ENCODE measurements around the gene SLC38A6. TPM values are rescaled to one million over a fixed set of nuclear protein-coding genes. Genes with fewer than 3 reads are reported as not detected.

Gene SLC38A6
- total and polyA plus RNA-seq, 10 of the 15 experiments (the other 5 are each of a cell fraction or from before 2014, with no cell fraction given) = 2.0 to 7.0 (median 3.7) TPM

DNA sequence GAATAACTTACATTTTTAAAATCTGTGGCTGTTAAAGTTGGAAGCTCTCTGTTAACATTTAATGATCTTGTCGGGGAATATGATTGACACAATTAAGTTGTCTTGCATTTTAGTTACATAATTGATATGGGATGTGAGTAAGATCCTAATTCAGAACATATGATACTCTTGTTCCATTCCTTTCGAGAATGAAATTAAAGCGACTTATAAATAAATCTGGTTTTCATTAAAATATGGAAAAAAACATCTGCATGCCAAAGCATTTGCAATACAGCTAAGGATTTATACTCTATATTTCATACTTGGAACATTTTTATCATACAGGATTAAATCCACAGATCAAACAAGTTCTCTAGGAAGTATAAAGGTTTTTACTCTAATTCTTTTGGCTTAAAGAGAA is 52.0 kb downstream of the SLC38A6 start (continued):
- TF ChIP-seq, protein P1, sequence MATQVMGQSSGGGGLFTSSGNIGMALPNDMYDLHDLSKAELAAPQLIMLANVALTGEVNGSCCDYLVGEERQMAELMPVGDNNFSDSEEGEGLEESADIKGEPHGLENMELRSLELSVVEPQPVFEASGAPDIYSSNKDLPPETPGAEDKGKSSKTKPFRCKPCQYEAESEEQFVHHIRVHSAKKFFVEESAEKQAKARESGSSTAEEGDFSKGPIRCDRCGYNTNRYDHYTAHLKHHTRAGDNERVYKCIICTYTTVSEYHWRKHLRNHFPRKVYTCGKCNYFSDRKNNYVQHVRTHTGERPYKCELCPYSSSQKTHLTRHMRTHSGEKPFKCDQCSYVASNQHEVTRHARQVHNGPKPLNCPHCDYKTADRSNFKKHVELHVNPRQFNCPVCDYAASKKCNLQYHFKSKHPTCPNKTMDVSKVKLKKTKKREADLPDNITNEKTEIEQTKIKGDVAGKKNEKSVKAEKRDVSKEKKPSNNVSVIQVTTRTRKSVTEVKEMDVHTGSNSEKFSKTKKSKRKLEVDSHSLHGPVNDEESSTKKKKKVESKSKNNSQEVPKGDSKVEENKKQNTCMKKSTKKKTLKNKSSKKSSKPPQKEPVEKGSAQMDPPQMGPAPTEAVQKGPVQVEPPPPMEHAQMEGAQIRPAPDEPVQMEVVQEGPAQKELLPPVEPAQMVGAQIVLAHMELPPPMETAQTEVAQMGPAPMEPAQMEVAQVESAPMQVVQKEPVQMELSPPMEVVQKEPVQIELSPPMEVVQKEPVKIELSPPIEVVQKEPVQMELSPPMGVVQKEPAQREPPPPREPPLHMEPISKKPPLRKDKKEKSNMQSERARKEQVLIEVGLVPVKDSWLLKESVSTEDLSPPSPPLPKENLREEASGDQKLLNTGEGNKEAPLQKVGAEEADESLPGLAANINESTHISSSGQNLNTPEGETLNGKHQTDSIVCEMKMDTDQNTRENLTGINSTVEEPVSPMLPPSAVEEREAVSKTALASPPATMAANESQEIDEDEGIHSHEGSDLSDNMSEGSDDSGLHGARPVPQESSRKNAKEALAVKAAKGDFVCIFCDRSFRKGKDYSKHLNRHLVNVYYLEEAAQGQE (IDR thresholded peaks at IDR 0.05; ENCODE audit: low read depth, low read length) = no peak
- TF ChIP-seq CHD2 (IDR thresholded peaks at IDR 0.05; ENCODE audit: borderline replicate concordance, low read depth, low read length) (no peak), NFIC (IDR thresholded peaks at IDR 0.05; ENCODE audit: low read depth, low read length) (no peak)

DNA sequence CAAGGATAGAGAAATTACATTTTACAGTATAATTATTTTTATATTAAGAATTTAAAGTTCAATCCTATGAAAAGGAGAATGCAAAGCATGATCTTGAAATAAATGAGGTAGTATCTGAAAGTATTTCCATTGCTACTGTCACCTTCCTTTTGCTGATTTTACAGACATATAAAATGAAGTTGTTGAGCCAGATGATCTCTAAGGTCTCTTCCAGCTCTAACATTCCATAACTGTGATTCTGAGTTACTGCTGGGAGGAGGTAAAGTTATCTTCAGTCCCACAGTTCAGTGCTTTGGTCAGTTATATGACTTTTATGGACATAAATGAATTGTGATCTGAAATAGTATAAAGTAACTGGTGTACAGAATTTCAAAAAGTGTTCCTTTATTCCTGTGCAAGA is 52.8 kb downstream of the SLC38A6 start:
- Histone ChIP-seq H3K4me1 (ENCODE audit: control insufficient read depth, insufficient read depth, low read length) (peaks cover 6% of the 10 kb centered on the region), H3K9me3 (replicated peaks; ENCODE audit: control insufficient read depth, insufficient read depth, low read length) (no peaks in the 10 kb centered on the region), H4K20me1 (ENCODE audit: control insufficient read depth, insufficient read depth) (no peaks in the 10 kb centered on the region), H3K27me3 (replicated peaks in 1 of 2; ENCODE audit: control insufficient read depth in 2 of 2, insufficient read depth in 2 of 2, low read length in 1 of 2) (no peaks in the 10 kb centered on the region), H2AFZ (ENCODE audit: control insufficient read depth, low read depth, low read length) (no peak overlapping the region), H3K27ac (ENCODE audit: control insufficient read depth, insufficient read depth) (no peak overlapping the region), H3K4me3 (no peak overlapping the region), H3K9ac (ENCODE audit: control insufficient read depth, insufficient read depth, low read length) (no peak overlapping the region), H3K4me2 (ENCODE audit: control insufficient read depth, insufficient read depth) (peak overlapping the region; percentile 86; the same call in 1 of the 2 replicates), H3K79me2 (ENCODE audit: control insufficient read depth, insufficient read depth, low read length) (no peaks in the 10 kb centered on the region), H3K36me3 (ENCODE audit: control insufficient read depth in 2 of 2, insufficient read depth in 2 of 2, low read length in 1 of 2) (no peaks in the 10 kb centered on the region)
- no TSS peak for BruUV-seq (replicated peaks)
- RAD21 ChIA-PET (ENCODE audit: unreplicated experiment) = no interaction called here
- FAIRE-seq (no peak), DNase-seq (ENCODE audit: low read depth, low spot score) (no peak), ATAC-seq (no peak)
- CTCF ChIA-PET = interaction anchor here (0.9 to 1.7 kb wide), 4 partner anchors 8 to 684 kb away, joined by 3 to 10 read pairs (median 3); no protein-coding TSS in a partner anchor
- POLR2A ChIA-PET = no interaction called here
- TF ChIP-seq SMAD1 (IDR thresholded peaks at IDR 0.05; ENCODE audit: low read depth, partially characterized antibody) = no peak
- TF ChIP-seq EGR1 (IDR thresholded peaks at IDR 0.05; ENCODE audit: borderline replicate concordance in 1 of 2, low read depth in 2 of 2, low read length in 2 of 2) = no peak
- TF ChIP-seq MXI1 (IDR thresholded peaks at IDR 0.05; ENCODE audit: low read depth, low read length) = no peak
- TF ChIP-seq NFXL1 (IDR thresholded peaks at IDR 0.05; ENCODE audit: borderline replicate concordance) = no peak
- TF ChIP-seq, protein P2, sequence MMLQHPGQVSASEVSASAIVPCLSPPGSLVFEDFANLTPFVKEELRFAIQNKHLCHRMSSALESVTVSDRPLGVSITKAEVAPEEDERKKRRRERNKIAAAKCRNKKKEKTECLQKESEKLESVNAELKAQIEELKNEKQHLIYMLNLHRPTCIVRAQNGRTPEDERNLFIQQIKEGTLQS (IDR thresholded peaks at IDR 0.05; ENCODE audit: borderline replicate concordance, extremely low read depth, low read depth, low read length) = no peak
- TF ChIP-seq E2F8 (IDR thresholded peaks at IDR 0.05; ENCODE audit: low read depth, partially characterized antibody) = no peak
- SMC1A ChIA-PET (ENCODE audit: uncharacterized antibody, unreplicated experiment) = interaction anchor here (1.3 to 1.7 kb wide), 3 partner anchors 9 to 44 kb away, joined by 3 read pairs; no protein-coding TSS in a partner anchor
- in situ Hi-C loops (cut with MboI) (no loop called here), intact Hi-C loops (cut with micrococcal nuclease; ENCODE audit: unreplicated experiment) (no loop called here)
